ENCODE results near the gene SF3A1.
A peak's percentile ranks its signal among the peaks of the same experiment; 100 is the strongest.

Gene SF3A1

GRCh38 chr22:30393885-30394284 lies 37.2 kb upstream of the SF3A1 start:
- Histone ChIP-seq H3K4me3 (IDR thresholded peaks at IDR 0.05; ENCODE audit: insufficient read depth, low read depth, low read length) (no peak overlapping the region), H3K27me3 (ENCODE audit: insufficient read depth, low read depth) (peaks cover 20% of the 10 kb centered on the region), H3K4me1 (ENCODE audit: low read depth, poor library complexity, severe bottlenecking) (peaks cover 19% of the 10 kb centered on the region), H2AFZ (ENCODE audit: low read depth) (no peak overlapping the region), H3K4me2 (no peak overlapping the region), H3K79me2 (ENCODE audit: insufficient read depth, low read depth) (no peaks in the 10 kb centered on the region), H3K27ac (no peak overlapping the region), H3K36me3 (ENCODE audit: insufficient read depth) (no peaks in the 10 kb centered on the region), H3K9ac (no peak overlapping the region), H4K20me1 (ENCODE audit: insufficient read depth) (no peaks in the 10 kb centered on the region)
- TF ChIP-seq CTCF (conservative IDR thresholded peaks at IDR 0.05; ENCODE audit: low read depth, low read length), result no peak

GRCh38 chr22:30393322-30393680 lies 36.6 kb upstream of the SF3A1 start:
- no peak overlapping the region for H3K4me3 ChIP-seq (IDR thresholded peaks at IDR 0.05; ENCODE audit: insufficient read depth, low read depth, low read length)
- H2AFZ ChIP-seq (ENCODE audit: low read depth), result no peak overlapping the region
- no peak overlapping the region for H3K9ac ChIP-seq

GRCh38 chr22:30392661-30393321 lies 36.1 kb upstream of the SF3A1 start:
- H3K27me3 ChIP-seq (ENCODE audit: insufficient read depth, low read depth), result peaks cover 10% of the 10 kb centered on the region
- no peak overlapping the region for H3K9ac ChIP-seq
- no peaks in the 10 kb centered on the region for H3K79me2 ChIP-seq (ENCODE audit: insufficient read depth, low read depth)
- H3K27ac ChIP-seq, result no peak overlapping the region
- TF ChIP-seq CTCF (conservative IDR thresholded peaks at IDR 0.05; ENCODE audit: low read depth, low read length), result no peak
- no peaks in the 10 kb centered on the region for H3K36me3 ChIP-seq (ENCODE audit: insufficient read depth)
- H3K4me1 ChIP-seq (ENCODE audit: low read depth, poor library complexity, severe bottlenecking), result peaks cover 19% of the 10 kb centered on the region
- no peak overlapping the region for H3K4me3 ChIP-seq (IDR thresholded peaks at IDR 0.05; ENCODE audit: insufficient read depth, low read depth, low read length)
- H3K4me2 ChIP-seq, result no peak overlapping the region
- no peaks in the 10 kb centered on the region for H4K20me1 ChIP-seq (ENCODE audit: insufficient read depth)
- H2AFZ ChIP-seq (ENCODE audit: low read depth), result no peak overlapping the region

More at GRCh38 chr22:30393322-30393680, 36.6 kb upstream of the SF3A1 start:
- Histone ChIP-seq H3K79me2 (ENCODE audit: insufficient read depth, low read depth) (no peaks in the 10 kb centered on the region), H3K27me3 (ENCODE audit: insufficient read depth, low read depth) (peaks cover 14% of the 10 kb centered on the region), H3K4me1 (ENCODE audit: low read depth, poor library complexity, severe bottlenecking) (peaks cover 19% of the 10 kb centered on the region), H3K36me3 (ENCODE audit: insufficient read depth) (no peaks in the 10 kb centered on the region), H3K4me2 (no peak overlapping the region), H4K20me1 (ENCODE audit: insufficient read depth) (no peaks in the 10 kb centered on the region), H3K27ac (no peak overlapping the region)
- no peak for TF ChIP-seq CTCF (conservative IDR thresholded peaks at IDR 0.05; ENCODE audit: low read depth, low read length)

- Histone ChIP-seq H3K4me3 (IDR thresholded peaks at IDR 0.05; ENCODE audit: insufficient read depth, low read depth, low read length) (no peak overlapping the region), H3K9ac (0 out of 2 replicates have a peak overlapping the region, but pooled peaks have one; percentile 12), H4K20me1 (ENCODE audit: insufficient read depth) (no peaks in the 10 kb centered on the region), H3K79me2 (ENCODE audit: insufficient read depth, low read depth) (no peaks in the 10 kb centered on the region), H3K4me1 (ENCODE audit: low read depth, poor library complexity, severe bottlenecking) (peaks cover 12% of the 10 kb centered on the region), H3K27me3 (ENCODE audit: insufficient read depth, low read depth) (no peaks in the 10 kb centered on the region; the same call in 1 of the 2 replicates), H3K36me3 (ENCODE audit: insufficient read depth) (no peaks in the 10 kb centered on the region), H3K4me2 (no peak overlapping the region), H3K27ac (peak overlapping the region; percentile 17; the same call in 1 of the 2 replicates), H2AFZ (ENCODE audit: low read depth) (peak overlapping the region; percentile 76)
- TF ChIP-seq CTCF (conservative IDR thresholded peaks at IDR 0.05; ENCODE audit: low read depth, low read length), result peak; percentile 86
These were observed 34.4 kb upstream of the SF3A1 start for GRCh38 chr22:30390974-30391691.

Data from KMS-11 (cell line).